PFSK-1 (cell line): ENCODE measurements around the gene IGFBP1.

Experiments used
- FOXP2 ChIP-seq: optimal IDR thresholded peaks from 2 replicates; pipeline ENCODE3; 2011; ENCODE audit warnings: borderline replicate concordance, control low read depth, inconsistent platforms; ENCODE audit not compliant: insufficient read depth; ENCODE audit errors: extremely low read length, extremely low read depth
- POLR2AphosphoS5 ChIP-seq: IDR thresholded peaks from 2 replicates; pipeline ENCODE4 v1.6.1; 2012; ENCODE audit warnings: low read depth, mild to moderate bottlenecking, control low read depth, low read length, moderate library complexity
- REST ChIP-seq, 2 experiments: IDR thresholded peaks; 2 replicates each; pipeline versions ENCODE4 v1.6.1 to v1.8.0; 2011 to 2012; ENCODE audit warnings: low read depth in 2 of 2, low read length in 2 of 2, control low read depth in 1 of 2, inconsistent platforms in 1 of 2, mild to moderate bottlenecking in 1 of 2, moderate library complexity in 1 of 2; ENCODE audit not compliant: insufficient read depth in 1 of 2
- SIN3A ChIP-seq: IDR thresholded peaks from 2 replicates; pipeline ENCODE4 v1.6.1; 2012; ENCODE audit warnings: mild to moderate bottlenecking, low read length, moderate library complexity, borderline replicate concordance; ENCODE audit not compliant: insufficient read depth
- TAF1 ChIP-seq: IDR thresholded peaks from 2 replicates; pipeline ENCODE4 v1.6.1; 2012; ENCODE audit warnings: low read length, control low read depth, borderline replicate concordance; ENCODE audit not compliant: insufficient read depth

The IGFBP1 gene

GRCh38 chr7:45881759-45882464 is 6.4 kb upstream of the IGFBP1 start:
- TF ChIP-seq SIN3A = no peak
- no peak for TF ChIP-seq FOXP2
- no peak for TF ChIP-seq TAF1
- no peak for TF ChIP-seq POLR2AphosphoS5
- no peak for TF ChIP-seq REST (IDR thresholded peaks at IDR 0.05; ENCODE audit: insufficient read depth in 1 of 2, low read depth in 2 of 2, low read length in 2 of 2)

- TF ChIP-seq SIN3A (no peak), FOXP2 (no peak), REST (IDR thresholded peaks at IDR 0.05; ENCODE audit: insufficient read depth in 1 of 2, low read depth in 2 of 2, low read length in 2 of 2) (no peak), TAF1 (no peak), POLR2AphosphoS5 (no peak)
Measured at GRCh38 chr7:45882465-45882810, 5.8 kb upstream of the IGFBP1 start.

GRCh38 chr7:45884136-45884535 is 4.2 kb upstream of the IGFBP1 start:
- TF ChIP-seq POLR2AphosphoS5 (no peak), REST (IDR thresholded peaks at IDR 0.05; ENCODE audit: insufficient read depth in 1 of 2, low read depth in 2 of 2, low read length in 2 of 2) (no peak), TAF1 (no peak), SIN3A (no peak), FOXP2 (no peak)

GRCh38 chr7:45885264-45885882 is 2.9 kb upstream of the IGFBP1 start:
- TF ChIP-seq SIN3A (no peak), REST (IDR thresholded peaks at IDR 0.05; ENCODE audit: insufficient read depth in 1 of 2, low read depth in 2 of 2, low read length in 2 of 2) (no peak), TAF1 (no peak), POLR2AphosphoS5 (no peak), FOXP2 (no peak)
